WERI-Rb-1 (cell line): ENCODE results near the gene GAPDHS.

Experiments used
- DNase-seq: peaks from one replicate; pipeline ENCODE4 v3.0.0-alpha.2; 2020
- H3K27ac ChIP-seq: fragments of 250-450 bp; sonication (Bioruptor Pico); 2 replicates; pipeline ENCODE4 v1.5.1; 2020; ENCODE audit warnings: mild to moderate bottlenecking, moderate library complexity
- H3K27me3 ChIP-seq: fragments of 250-450 bp; sonication (Bioruptor Pico); 2 replicates; pipeline ENCODE4 v1.5.1; 2021; ENCODE audit warnings: mild to moderate bottlenecking, low read depth, moderate library complexity; ENCODE audit not compliant: insufficient read depth, severe bottlenecking
- H3K36me3 ChIP-seq: fragments of 250-450 bp; sonication (Bioruptor Pico); 2 replicates; pipeline ENCODE4 v1.5.1; 2020; ENCODE audit warnings: mild to moderate bottlenecking, moderate library complexity
- H3K4me3 ChIP-seq: 2 replicates; pipeline ENCODE4 v1.5.1; 2011; ENCODE audit warnings: low read depth, mild to moderate bottlenecking, control low read depth, low read length
- H3K9me3 ChIP-seq: fragments of 250-450 bp; sonication (Bioruptor Pico); 2 replicates; pipeline ENCODE4 v1.5.1; 2021; ENCODE audit warnings: mild to moderate bottlenecking, moderate library complexity; ENCODE audit not compliant: severe bottlenecking
- TF ChIP-seq, protein P1 (sequence below): IDR thresholded peaks from 2 replicates; pipeline ENCODE4 v1.5.1; 2011; ENCODE audit warnings: low read depth, mild to moderate bottlenecking, control low read depth, inconsistent platforms, low read length

GAPDHS gene

DNA sequence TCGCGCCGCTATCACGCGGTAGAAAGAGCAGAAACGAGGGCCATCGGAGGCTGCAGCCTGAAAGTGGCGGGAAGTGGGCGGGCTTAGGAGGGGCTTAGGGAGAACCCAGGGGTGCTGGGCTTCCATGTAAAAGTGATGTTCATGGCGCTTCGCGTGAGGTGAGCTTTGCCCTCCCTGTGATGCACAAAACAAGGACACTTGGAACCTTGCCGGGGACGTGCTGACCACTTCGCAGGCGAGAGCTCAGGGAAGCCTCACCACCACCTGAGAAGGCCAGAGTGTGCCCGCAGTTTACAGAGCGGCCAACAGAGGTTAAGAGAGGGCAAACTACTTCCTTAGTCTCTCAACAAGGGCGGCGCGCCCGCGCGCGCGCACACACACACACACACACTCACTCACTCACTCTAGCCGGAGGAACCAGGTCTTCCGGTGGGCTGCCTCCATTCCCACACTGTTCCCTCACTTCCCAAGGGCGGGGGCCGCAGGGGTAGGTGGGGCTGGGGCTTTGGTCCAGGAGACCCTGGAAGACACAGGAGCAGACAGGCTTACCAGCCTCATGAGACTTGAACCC, 651 bp downstream of the GAPDHS start:
- Histone ChIP-seq H3K27me3 (no peaks in the 10 kb centered on the region), H3K27ac (no peak overlapping the region), H3K4me3 (no peak overlapping the region), H3K9me3 (no peaks in the 10 kb centered on the region), H3K36me3 (no peaks in the 10 kb centered on the region)
- TF ChIP-seq, protein P1, sequence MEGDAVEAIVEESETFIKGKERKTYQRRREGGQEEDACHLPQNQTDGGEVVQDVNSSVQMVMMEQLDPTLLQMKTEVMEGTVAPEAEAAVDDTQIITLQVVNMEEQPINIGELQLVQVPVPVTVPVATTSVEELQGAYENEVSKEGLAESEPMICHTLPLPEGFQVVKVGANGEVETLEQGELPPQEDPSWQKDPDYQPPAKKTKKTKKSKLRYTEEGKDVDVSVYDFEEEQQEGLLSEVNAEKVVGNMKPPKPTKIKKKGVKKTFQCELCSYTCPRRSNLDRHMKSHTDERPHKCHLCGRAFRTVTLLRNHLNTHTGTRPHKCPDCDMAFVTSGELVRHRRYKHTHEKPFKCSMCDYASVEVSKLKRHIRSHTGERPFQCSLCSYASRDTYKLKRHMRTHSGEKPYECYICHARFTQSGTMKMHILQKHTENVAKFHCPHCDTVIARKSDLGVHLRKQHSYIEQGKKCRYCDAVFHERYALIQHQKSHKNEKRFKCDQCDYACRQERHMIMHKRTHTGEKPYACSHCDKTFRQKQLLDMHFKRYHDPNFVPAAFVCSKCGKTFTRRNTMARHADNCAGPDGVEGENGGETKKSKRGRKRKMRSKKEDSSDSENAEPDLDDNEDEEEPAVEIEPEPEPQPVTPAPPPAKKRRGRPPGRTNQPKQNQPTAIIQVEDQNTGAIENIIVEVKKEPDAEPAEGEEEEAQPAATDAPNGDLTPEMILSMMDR = no peak
- DNase-seq = no peak

DNA sequence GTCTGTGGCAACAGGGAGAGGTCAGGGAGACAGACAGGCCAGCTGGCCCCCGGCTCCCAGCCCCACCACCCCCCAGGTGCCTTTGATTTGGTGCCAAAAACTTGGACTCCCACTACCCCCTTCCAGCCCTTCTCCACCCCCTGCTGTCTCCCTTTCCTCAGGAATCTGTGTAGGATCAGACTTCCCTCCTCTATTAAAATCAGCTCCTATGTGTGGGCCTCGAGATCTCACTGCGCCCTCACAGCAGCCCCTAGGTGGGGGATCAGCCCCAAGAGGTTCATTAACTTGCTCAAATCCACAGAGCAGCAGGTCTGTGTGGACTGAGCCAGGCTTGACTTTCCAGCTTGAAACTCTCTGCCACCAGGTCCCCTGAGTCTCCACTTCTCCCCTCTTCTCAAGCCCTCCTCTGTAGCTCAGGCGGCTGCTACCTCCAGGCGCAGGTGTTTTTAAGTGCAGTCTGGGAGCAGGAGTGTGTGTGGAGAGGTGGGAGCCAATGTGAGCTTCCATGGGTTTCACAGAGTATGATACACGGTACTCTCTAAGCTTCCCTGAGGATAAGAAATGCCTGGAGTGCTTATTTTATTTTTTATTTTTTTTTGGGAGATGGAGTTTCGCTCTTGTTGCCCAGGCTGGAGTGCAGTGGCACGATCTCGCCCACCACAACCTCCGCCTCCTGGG, 1.7 kb downstream of the GAPDHS start:
- no peaks in the 10 kb centered on the region for H3K27me3 ChIP-seq
- H3K4me3 ChIP-seq = no peak overlapping the region
- TF ChIP-seq, protein P1 = no peak
- DNase-seq = no peak
- no peaks in the 10 kb centered on the region for H3K36me3 ChIP-seq
- H3K9me3 ChIP-seq = no peaks in the 10 kb centered on the region
- H3K27ac ChIP-seq = no peak overlapping the region

DNA sequence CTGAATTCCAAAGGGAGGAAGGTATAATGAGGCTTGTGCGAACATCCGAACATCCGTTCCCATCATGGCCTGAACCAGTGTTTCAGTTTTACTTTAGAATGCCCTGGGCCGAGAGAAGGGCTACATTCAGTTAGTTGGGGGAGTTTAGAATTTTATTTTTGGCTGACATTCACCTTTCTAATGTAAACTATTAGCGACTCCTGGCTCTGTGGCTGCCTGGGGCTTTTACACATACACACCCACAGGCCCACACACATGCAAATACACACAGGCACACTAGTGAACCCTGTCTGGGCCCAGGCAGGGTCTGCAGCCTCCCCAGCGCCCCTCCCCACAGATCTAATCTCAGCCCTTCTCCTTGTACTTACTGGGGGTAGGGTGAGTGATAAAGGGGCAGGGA, 6.1 kb downstream of the GAPDHS start:
- Histone ChIP-seq H3K4me3 (no peak overlapping the region), H3K36me3 (no peaks in the 10 kb centered on the region), H3K27ac (no peak overlapping the region), H3K27me3 (no peaks in the 10 kb centered on the region), H3K9me3 (no peaks in the 10 kb centered on the region)
- TF ChIP-seq, protein P1 = no peak
- no peak for DNase-seq

DNA sequence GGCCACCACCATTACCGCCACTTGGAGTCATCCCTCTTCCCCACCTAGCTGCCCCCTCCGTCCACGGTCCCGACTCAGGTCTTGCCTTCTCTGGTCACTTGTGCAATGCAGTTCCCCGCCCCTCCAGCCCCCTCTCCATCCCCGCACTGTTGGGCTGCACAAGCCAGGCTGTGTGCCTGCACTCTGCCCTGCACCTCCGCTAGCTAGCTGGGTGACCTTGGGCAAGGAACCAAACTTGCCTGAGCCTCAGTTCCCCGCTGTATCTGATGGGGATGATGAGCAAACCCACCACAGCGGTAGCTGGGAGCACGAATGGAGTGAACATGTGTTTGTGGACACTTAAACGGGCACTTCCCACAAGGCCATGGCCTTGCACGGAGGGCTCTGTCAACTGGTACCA, 6.6 kb downstream of the GAPDHS start:
- no peaks in the 10 kb centered on the region for H3K27me3 ChIP-seq
- no peak overlapping the region for H3K27ac ChIP-seq
- H3K36me3 ChIP-seq = no peaks in the 10 kb centered on the region
- H3K4me3 ChIP-seq = no peak overlapping the region
- no peaks in the 10 kb centered on the region for H3K9me3 ChIP-seq
- DNase-seq = no peak
- TF ChIP-seq, protein P1 = no peak

DNA sequence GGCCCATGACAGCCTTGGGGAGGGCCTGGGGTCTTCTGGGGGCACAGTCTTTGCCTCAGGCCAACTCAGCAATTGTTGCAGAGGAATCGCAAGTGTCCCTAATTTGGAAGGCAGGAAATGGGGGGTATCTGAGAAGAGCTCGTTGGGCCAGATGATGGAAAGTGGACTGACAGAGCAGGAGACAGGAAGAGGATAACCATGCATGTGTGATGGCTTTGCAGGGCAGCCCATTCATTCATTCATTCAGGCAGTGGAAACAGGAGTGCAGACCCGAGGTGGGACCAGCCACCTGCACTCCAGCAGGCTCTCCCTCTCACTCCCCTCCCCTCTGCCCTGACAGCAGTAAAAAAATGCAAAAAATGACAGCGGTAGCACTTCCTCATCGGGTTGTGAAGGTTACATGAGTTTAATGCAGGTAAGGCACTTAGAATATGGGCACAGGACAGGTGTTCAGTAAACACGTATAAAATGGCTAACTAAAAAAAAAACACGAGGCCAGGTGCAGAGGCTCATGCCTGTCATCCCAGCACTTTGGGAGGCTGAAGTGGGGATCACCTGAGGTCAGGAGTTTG, 7.2 kb downstream of the GAPDHS start:
- no peaks in the 10 kb centered on the region for H3K9me3 ChIP-seq
- no peak overlapping the region for H3K4me3 ChIP-seq
- TF ChIP-seq, protein P1 = no peak
- no peak for DNase-seq
- H3K27ac ChIP-seq = no peak overlapping the region
- no peaks in the 10 kb centered on the region for H3K36me3 ChIP-seq
- no peaks in the 10 kb centered on the region for H3K27me3 ChIP-seq
